ENCODE measurements around the gene COL1A2.

The COL1A2 gene

GRCh38 chr7:94431176-94431575 is 36.5 kb downstream of the COL1A2 start:
- peak; percentile 47 for DNase-seq (ENCODE audit: low read depth)
- TF ChIP-seq CTCF (conservative IDR thresholded peaks at IDR 0.05; ENCODE audit: low read depth, low read length), result no peak
- H3K4me3 ChIP-seq (ENCODE audit: low read depth, low read length), result no peak overlapping the region

GRCh38 chr7:94431619-94432280 is 37.1 kb downstream of the COL1A2 start:
- no peak for TF ChIP-seq CTCF (conservative IDR thresholded peaks at IDR 0.05; ENCODE audit: low read depth, low read length)
- peak; percentile 72 for DNase-seq (ENCODE audit: low read depth)
- H3K4me3 ChIP-seq (ENCODE audit: low read depth, low read length), result no peak overlapping the region

- no peak for DNase-seq (ENCODE audit: low read depth)
- H3K4me3 ChIP-seq (ENCODE audit: low read depth, low read length), result no peak overlapping the region
- no peak for TF ChIP-seq CTCF (conservative IDR thresholded peaks at IDR 0.05; ENCODE audit: low read depth, low read length)
These were observed 37.6 kb downstream of the COL1A2 start for GRCh38 chr7:94432281-94432670.

- TF ChIP-seq CTCF (conservative IDR thresholded peaks at IDR 0.05; ENCODE audit: low read depth, low read length), result no peak
- DNase-seq (ENCODE audit: low read depth), result peak; percentile 63
- no peak overlapping the region for H3K4me3 ChIP-seq (ENCODE audit: low read depth, low read length)
These were observed 38.1 kb downstream of the COL1A2 start for GRCh38 chr7:94432817-94433216.

GRCh38 chr7:94433224-94433623 is 38.5 kb downstream of the COL1A2 start:
- no peak for TF ChIP-seq CTCF (conservative IDR thresholded peaks at IDR 0.05; ENCODE audit: low read depth, low read length)
- peak; percentile 36 for DNase-seq (ENCODE audit: low read depth)
- H3K4me3 ChIP-seq (ENCODE audit: low read depth, low read length), result no peak overlapping the region

- no peak for TF ChIP-seq CTCF (conservative IDR thresholded peaks at IDR 0.05; ENCODE audit: low read depth, low read length)
- peak; percentile 30 for DNase-seq (ENCODE audit: low read depth)
These were observed 39.3 kb downstream of the COL1A2 start for GRCh38 chr7:94434042-94434441.

GRCh38 chr7:94436018-94436604 is 41.4 kb downstream of the COL1A2 start:
- TF ChIP-seq CTCF (conservative IDR thresholded peaks at IDR 0.05; ENCODE audit: low read depth, low read length), result peak; percentile 87
- peak; percentile 91 for DNase-seq (ENCODE audit: low read depth)

More at GRCh38 chr7:94434042-94434441, 39.3 kb downstream of the COL1A2 start:
- H3K4me3 ChIP-seq (ENCODE audit: low read depth, low read length), result no peak overlapping the region

More at GRCh38 chr7:94436018-94436604, 41.4 kb downstream of the COL1A2 start:
- H3K4me3 ChIP-seq (ENCODE audit: low read depth, low read length), result no peak overlapping the region

Measured in choroid plexus epithelial cell (primary cell).